Upper lobe of left lung (tissue), 6 donors: ENCODE measurements around the gene TAGLN2. TPM values are rescaled to one million over a fixed set of nuclear protein-coding genes. Genes with fewer than 3 reads are reported as not detected.

Experiments used
- ATAC-seq, 2 donors: fragments of 200-7000 bp; cut with Tn5 transposase; one replicate each; pipeline ENCODE4 v1.9.1; 2022; ENCODE audit warnings: mild to moderate bottlenecking in 2 of 2, moderate library complexity in 2 of 2; ENCODE audit not compliant: low FRiP score in 2 of 2
- DNase-seq, 2 donors: peaks; one replicate each; pipeline ENCODE4 v3.0.0-alpha.2; 2019 to 2020
- H3K27ac ChIP-seq, 4 donors: fragments of 200-600 bp; sonication (generic); one replicate each; pipeline ENCODE4 v1.5.1; 2016 to 2019
- H3K27me3 ChIP-seq, 4 donors: fragments of 200-600 bp; sonication (generic); one replicate each; pipeline ENCODE4 v1.5.1; 2017 to 2019
- H3K36me3 ChIP-seq, 4 donors: fragments of 200-600 bp; sonication (generic); one replicate each; pipeline ENCODE4 v1.5.1; 2016 to 2019
- H3K4me1 ChIP-seq, 4 donors: fragments of 200-600 bp; sonication (generic); one replicate each; pipeline ENCODE4 v1.5.1; 2018 to 2019
- H3K4me3 ChIP-seq, 4 donors: fragments of 200-600 bp; sonication (generic); one replicate each; pipeline ENCODE4 v1.5.1; 2017 to 2019; ENCODE audit warnings: mild to moderate bottlenecking in 2 of 4, moderate library complexity in 1 of 4
- H3K9me3 ChIP-seq, 4 donors: fragments of 200-600 bp; sonication (generic); one replicate each; pipeline ENCODE4 v1.5.1; 2018 to 2019
- EP300 ChIP-seq, 4 donors: sonication (generic); formaldehyde crosslinking; IDR thresholded peaks; one replicate each; pipeline ENCODE4 v1.5.1; 2017; ENCODE audit warnings: antibody characterized with exemption in 4 of 4, control low read depth in 2 of 4
- POLR2A ChIP-seq, 4 donors: fragments of 450-650 bp; IDR thresholded peaks; one replicate each; pipeline ENCODE4 v1.5.1; 2016 to 2017; ENCODE audit warnings: antibody characterized with exemption in 4 of 4, mild to moderate bottlenecking in 2 of 4
- POLR2AphosphoS5 ChIP-seq, 2 donors: sonication (generic); formaldehyde crosslinking; IDR thresholded peaks; one replicate each; pipeline ENCODE4 v1.5.1; 2017; ENCODE audit warnings: antibody characterized with exemption in 2 of 2
- WGBS, 2 donors: methylation state at CpG; one replicate each; pipeline ENCODE4 v1.1.5; 2017 to 2018; 5-methylcytosine and 5-hydroxymethylcytosine counted together
- total RNA-seq, 6 donors: library from RNA; depleted of rRNA in 4 of 6; stranded (reverse); fragments of >200 nt in 4 of 6; gene quantifications; one replicate each; pipeline versions ENCODE4 v1.1.0 to v1.2.1, GENCODE V29; 2016 to 2021
- TF ChIP-seq, protein P1 (sequence below), 6 experiments: fragments of 450-650 bp in 4 of 6; fragments of 200-600 bp in 2 of 6; sonication (generic) in 2 of 6; IDR thresholded peaks; one replicate each; pipeline ENCODE4 v1.5.1; 2016 to 2019; ENCODE audit warnings: antibody characterized with exemption in 6 of 6
- donor health status: DM: no; HTN: no; CAD: no; lungs with moderate emphysema.
- donor health status: DM: no; HTN: yes; CAD: no; lungs with severe emphysema.

The TAGLN2 gene
- total RNA-seq, 6 donors from 2014 or later: 167 to 1,014 (median 605) TPM

DNA sequence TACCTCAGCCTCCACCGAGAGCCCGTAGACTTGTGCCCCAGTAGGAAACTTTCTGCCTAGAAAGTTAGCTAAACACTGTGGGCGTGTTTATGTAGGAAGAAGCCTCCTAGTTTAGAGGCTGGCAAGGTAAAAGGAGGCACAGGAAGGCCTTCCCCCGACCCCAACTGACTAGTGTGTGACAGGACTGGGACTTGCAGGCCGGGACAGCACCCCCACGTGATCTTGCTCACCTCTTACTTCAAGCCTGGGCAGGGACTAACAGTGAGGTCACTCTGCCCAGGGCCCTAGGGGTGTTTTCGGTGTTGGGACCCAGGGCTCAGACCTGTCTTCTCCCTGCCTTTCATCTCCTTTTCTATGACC is 392 bp upstream of the TAGLN2 start:
- DNase-seq (peak in 1 of 2 donors; percentile 70), ATAC-seq (no peak)
- Histone ChIP-seq H3K27ac (peak overlapping the region; percentile 97 to 99 (median 97)), H3K4me1 (peaks cover 31 to 43% (median 36%) of the 10 kb centered on the region in 4 donors), H3K9me3 (no peaks in the 10 kb centered on the region), H3K4me3 (peak overlapping the region; percentile 75 to 99 (median 82)), H3K36me3 (peaks cover 0 to 11% (median under 1%) of the 10 kb centered on the region in 4 donors), H3K27me3 (no peaks in the 10 kb centered on the region)
- TF ChIP-seq EP300 (IDR thresholded peaks at IDR 0.05) (no peak), POLR2A (IDR thresholded peaks at IDR 0.05) (no peak), POLR2AphosphoS5 (IDR thresholded peaks at IDR 0.05) (no peak)
- TF ChIP-seq, protein P1, sequence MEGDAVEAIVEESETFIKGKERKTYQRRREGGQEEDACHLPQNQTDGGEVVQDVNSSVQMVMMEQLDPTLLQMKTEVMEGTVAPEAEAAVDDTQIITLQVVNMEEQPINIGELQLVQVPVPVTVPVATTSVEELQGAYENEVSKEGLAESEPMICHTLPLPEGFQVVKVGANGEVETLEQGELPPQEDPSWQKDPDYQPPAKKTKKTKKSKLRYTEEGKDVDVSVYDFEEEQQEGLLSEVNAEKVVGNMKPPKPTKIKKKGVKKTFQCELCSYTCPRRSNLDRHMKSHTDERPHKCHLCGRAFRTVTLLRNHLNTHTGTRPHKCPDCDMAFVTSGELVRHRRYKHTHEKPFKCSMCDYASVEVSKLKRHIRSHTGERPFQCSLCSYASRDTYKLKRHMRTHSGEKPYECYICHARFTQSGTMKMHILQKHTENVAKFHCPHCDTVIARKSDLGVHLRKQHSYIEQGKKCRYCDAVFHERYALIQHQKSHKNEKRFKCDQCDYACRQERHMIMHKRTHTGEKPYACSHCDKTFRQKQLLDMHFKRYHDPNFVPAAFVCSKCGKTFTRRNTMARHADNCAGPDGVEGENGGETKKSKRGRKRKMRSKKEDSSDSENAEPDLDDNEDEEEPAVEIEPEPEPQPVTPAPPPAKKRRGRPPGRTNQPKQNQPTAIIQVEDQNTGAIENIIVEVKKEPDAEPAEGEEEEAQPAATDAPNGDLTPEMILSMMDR (IDR thresholded peaks at IDR 0.05): no peak
- WGBS, 2 donors: 5 to 50% methylated on average over 1 to 7 of the region's 7 CpGs

DNA sequence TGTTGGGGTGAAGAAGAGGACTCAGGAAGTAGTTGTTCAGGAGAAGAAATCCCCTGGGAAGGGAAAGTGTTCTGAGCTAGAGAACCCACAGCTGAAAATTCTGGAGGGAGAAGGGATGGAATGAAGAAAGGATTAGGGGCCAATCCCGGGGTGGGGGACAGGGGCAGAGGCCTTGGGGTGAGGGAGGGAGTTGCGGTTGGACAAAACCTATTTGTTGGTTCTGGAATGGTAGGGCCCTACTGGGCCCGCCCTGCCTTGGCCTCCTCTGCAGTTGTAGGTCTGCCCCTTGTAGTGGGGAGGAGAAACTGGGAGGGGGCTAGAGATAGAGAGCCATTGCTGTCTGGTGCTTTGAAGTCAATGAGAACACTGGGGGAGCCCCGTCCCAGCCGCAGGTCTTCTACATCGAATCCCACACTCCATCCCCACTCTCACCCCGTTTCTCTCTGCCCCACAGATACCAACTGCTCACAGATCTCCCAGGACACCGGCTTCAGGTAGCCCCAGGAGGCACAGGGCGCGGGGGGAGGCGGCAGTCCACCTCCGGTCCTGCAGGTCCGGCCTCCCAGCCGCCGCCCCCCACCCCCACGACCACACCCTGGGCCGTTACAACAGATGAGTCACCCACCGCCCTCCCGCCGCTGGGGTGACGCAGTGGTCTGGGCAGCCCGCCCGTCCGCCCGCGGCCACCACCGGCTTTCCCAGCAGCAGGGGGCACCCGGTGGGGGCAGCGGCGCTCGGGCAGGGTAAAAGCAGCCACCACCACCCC is 1.1 kb downstream of the TAGLN2 start:
- DNase-seq (peak; percentile 97 to 98), ATAC-seq (peak; percentile 81 to 85)
- H3K27ac ChIP-seq: peak overlapping the region; percentile 97 to 99 (median 97)
- H3K4me1 ChIP-seq: peaks cover 46 to 57% (median 51%) of the 10 kb centered on the region in 4 donors
- H3K4me3 ChIP-seq: peak overlapping the region; percentile 75 to 99 (median 82)
- no peaks in the 10 kb centered on the region for H3K9me3 ChIP-seq
- TF ChIP-seq POLR2AphosphoS5 (IDR thresholded peaks at IDR 0.05): peak; percentile 89 to 93
- peak in 3 of 4 donors; percentile 76 to 92 (median 80) for TF ChIP-seq EP300 (IDR thresholded peaks at IDR 0.05)
- TF ChIP-seq POLR2A (IDR thresholded peaks at IDR 0.05): peak in 1 of 4 donors; percentile 64
- TF ChIP-seq, protein P1 (IDR thresholded peaks at IDR 0.05): peak in 1 of 6 experiments; percentile 8
- H3K36me3 ChIP-seq: peaks cover 11 to 26% (median 14%) of the 10 kb centered on the region in 4 donors
- no peaks in the 10 kb centered on the region for H3K27me3 ChIP-seq
- 1 to 3% methylated on average over 8 to 16 of the region's 31 CpGs for WGBS, 2 donors

GRCh38 chr1:159923203-159924024 is 1.9 kb downstream of the TAGLN2 start:
- no peaks in the 10 kb centered on the region for H3K27me3 ChIP-seq
- peak overlapping the region; percentile 75 to 99 (median 82) for H3K4me3 ChIP-seq
- ATAC-seq: peak; percentile 69 to 85
- peak; percentile 61 to 86 for TF ChIP-seq POLR2AphosphoS5 (IDR thresholded peaks at IDR 0.05)
- peak in 3 of 4 donors; percentile 14 to 90 (median 67) for TF ChIP-seq POLR2A (IDR thresholded peaks at IDR 0.05)
- peak; percentile 4 to 82 (median 57) for TF ChIP-seq EP300 (IDR thresholded peaks at IDR 0.05)
- TF ChIP-seq, protein P1 (IDR thresholded peaks at IDR 0.05): no peak
- H3K9me3 ChIP-seq: no peaks in the 10 kb centered on the region
- WGBS, 2 donors: 0 to 1% methylated on average over 20 of the region's 20 CpGs
- DNase-seq: peak; percentile 88 to 96
- peaks cover 53 to 64% (median 58%) of the 10 kb centered on the region in 4 donors for H3K4me1 ChIP-seq
- H3K36me3 ChIP-seq: peaks cover 19 to 34% (median 22%) of the 10 kb centered on the region in 4 donors
- H3K27ac ChIP-seq: peak overlapping the region; percentile 97 to 99 (median 97)

GRCh38 chr1:159922511-159923202 is 2.6 kb downstream of the TAGLN2 start:
- Histone ChIP-seq H3K4me1 (peaks cover 61 to 72% (median 65%) of the 10 kb centered on the region in 4 donors), H3K27ac (peak overlapping the region; percentile 97 to 99 (median 97)), H3K4me3 (peak overlapping the region; percentile 39 to 99 (median 82)), H3K27me3 (no peaks in the 10 kb centered on the region), H3K9me3 (no peaks in the 10 kb centered on the region), H3K36me3 (peaks cover 21 to 41% (median 29%) of the 10 kb centered on the region in 4 donors)
- DNase-seq (peak; percentile 75 to 87), ATAC-seq (peak; percentile 14 to 32)
- 21 to 59% methylated on average over 2 to 8 of the region's 8 CpGs for WGBS, 2 donors
- TF ChIP-seq POLR2AphosphoS5 (IDR thresholded peaks at IDR 0.05) (peak; percentile 87 to 95), EP300 (IDR thresholded peaks at IDR 0.05) (peak in 2 of 4 donors; percentile 72 to 92)
- TF ChIP-seq, protein P1 (IDR thresholded peaks at IDR 0.05): no peak
